GM18868 (cell line): ENCODE measurements around the gene EFCAB11.

Source experiments
- ATAC-seq: cut with Tn5 transposase; IDR thresholded peaks from one replicate; pipeline ENCODE4 v1.9.1; 2021; ENCODE audit warnings: mild to moderate bottlenecking, moderate library complexity; ENCODE audit not compliant: unreplicated experiment

EFCAB11 gene

DNA sequence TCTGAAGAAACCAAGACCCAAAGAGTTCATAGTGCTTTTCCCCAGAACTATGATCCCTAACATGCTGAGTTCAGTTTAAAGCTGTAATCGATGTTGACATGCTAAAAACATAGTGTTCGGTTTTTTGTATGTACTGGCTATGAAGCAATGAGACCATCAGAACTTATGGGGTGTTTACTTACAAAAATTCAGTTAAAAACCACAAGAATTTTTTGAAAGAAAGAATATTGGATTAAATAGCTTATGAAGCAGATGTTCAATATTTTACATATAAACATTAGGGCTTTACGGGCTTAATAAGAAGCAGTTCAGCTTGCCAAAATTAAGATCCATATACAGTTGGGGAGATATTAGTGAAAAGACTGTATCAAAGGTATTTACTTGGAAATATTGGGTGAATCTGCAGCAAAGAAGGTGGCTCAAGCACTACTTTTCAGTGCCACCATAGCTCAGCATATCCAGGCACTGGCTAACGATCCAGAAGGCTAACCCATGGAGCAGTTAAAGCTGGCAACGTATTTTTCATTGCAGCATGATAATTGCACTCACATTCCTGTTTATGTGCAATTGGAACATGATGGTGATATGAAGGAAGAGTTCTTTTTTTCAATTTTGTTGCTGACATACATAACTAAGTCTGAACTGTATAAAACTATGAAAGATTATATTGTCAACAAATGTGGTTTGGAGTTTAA lies 125.9 kb downstream of the EFCAB11 start:
- no peak for ATAC-seq

DNA sequence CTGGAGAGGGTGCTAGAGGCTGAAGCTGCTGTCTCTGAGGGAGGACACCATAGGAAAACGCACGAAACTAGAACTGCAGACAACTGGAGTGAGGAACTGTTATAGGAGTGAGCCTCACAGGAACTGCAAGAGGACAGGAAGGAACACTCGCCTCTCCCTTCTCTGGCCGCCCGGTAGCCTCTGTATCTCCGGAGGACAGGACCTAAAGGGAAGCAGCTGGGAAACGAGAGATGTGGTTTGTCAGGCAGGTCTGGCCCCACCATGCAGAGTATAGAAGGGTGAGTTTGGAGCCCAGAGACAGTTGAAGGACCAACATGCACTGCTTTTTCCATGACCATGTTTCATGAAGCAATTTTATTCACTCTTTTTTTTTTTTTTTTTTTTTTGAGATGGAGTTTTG lies 127.3 kb downstream of the EFCAB11 start:
- ATAC-seq: no peak

DNA sequence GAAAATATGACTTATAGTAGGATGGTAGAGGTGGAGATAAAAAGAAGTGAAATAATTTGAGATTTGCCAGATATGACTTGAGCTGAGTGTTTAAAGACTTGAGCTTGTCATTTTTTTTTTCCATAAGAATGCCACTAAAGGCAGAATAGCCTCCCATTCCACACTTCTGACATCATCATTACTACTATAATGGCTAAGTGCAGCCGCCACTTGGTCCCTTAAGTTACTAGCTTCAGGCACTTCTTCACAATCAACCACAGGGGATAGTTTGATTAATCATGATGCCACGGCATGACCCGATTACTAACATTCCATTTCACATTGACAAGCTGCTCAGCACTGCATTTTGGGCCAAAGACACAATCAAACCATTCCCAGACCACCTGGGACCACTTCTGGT lies 127.9 kb downstream of the EFCAB11 start:
- no peak for ATAC-seq

DNA sequence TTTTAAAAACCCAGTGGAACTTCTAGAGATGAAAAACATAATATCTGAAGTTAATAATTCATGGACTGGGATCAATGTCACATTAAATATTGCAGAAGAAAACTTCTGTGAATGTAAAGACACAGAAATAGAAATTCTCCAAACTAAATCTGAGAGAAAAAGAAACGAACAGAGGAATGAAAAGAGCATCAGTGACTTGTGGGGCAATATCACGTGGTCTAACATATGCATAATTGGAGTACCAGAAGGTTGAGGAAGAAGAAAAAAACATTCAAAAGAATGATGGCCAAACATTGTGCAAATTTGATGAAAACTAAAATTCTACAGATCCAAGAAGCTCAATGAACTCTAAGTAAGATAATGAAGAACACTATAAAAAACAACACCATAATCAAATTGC lies 130.8 kb downstream of the EFCAB11 start:
- no peak for ATAC-seq

DNA sequence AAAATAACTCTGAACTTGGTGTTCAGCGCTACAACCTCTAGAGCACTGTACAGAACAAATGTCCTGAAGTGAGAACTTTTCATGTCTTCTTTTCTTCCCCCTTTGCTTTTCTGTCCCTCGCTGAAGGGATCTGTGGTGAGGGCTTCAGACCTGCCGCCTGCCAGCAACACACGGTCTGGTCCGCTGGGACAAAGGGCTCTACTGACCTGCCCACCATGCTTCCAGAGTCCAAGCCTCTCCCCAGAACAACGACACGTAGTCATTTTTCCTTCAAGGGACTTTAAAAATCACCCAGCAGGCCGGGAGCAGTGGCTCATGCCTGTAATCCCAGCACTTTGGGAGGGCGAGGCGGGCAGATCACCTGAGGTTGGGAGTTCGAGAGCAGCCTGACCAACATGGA lies 140.4 kb downstream of the EFCAB11 start:
- no peak for ATAC-seq

DNA sequence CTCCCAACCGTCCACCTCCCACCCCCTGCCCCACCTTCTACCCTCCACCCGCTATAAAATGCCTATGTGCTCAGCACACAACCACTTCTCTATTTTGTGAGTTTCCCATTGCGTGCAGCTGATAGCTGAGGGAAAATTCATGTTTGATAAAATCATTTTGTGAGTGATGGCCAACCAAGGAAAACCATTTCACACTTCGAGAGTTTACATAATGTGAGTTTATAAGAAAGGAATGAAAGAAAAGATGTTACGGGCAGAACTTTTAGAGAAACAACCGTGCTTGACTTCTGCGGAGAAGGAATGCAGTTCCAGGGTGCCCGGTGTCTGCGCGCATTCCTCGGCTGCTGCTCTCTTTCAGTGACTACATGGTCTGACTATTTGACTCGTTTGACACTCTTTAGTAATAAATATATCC lies 140.9 kb downstream of the EFCAB11 start:
- no peak for ATAC-seq

DNA sequence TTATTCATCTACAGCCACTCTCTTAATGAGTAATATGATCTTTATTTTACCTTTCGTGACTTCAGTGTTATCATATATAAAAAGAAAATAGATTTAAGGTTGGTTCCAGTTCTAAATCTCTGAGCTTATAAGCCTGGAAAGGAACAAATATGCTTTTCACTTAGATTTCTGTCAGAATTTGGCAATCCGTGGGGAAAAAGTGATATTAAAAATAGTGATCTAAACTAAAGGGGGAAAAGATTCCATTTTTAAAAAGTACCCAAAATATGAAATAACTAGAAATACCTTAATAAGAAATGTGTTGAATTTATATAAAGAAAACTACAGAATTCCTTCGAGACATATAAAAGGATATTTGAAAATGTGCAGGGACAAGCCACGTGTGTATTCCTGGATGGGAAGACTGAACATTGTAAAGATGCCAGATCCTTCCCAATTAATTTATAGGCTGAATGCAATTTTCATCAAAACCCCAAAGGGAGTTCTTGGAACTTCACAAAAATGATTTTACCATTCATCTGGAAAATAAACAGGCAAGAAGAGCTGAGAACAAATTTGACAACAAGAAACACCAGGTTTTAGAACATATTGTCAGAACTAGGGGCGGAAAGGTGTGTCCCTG lies 142.5 kb downstream of the EFCAB11 start:
- ATAC-seq: no peak

DNA sequence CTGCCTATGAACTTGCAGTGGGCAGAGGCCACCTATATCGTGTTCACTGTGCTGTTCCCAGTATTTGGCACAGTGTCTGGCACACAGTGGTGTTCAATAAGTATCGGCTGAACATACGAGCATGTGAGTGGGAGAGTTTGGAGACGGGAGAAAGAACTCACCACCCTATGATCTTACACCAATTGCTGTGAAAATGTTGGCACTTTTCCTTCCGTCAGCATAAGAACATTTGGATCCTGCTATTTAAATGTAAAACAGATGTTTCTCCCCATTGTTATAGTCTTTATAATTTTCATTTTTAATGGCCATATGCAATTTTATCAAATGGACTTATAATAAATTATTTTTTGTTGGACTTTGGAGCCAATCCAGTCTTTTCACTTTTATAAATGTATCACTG lies 144.4 kb downstream of the EFCAB11 start:
- no peak for ATAC-seq

DNA sequence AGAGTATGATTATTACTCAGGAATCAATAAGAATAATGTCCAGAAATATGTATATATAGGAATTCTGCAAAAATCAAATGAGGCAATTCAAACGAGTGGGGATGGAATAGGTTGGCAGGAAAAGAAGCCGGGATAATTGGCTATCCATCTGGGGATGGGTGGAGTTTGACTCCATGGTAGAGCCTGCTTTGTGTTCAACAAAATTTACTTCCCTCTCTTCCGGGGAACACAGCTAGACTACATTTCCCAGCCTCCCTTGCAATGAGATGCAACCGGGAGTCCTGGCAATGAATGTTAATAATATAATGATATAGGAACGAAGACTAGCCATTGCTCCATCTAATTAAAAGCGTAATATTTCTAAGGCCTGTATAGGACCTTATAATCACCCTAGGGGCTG lies 146.6 kb downstream of the EFCAB11 start:
- no peak for ATAC-seq

DNA sequence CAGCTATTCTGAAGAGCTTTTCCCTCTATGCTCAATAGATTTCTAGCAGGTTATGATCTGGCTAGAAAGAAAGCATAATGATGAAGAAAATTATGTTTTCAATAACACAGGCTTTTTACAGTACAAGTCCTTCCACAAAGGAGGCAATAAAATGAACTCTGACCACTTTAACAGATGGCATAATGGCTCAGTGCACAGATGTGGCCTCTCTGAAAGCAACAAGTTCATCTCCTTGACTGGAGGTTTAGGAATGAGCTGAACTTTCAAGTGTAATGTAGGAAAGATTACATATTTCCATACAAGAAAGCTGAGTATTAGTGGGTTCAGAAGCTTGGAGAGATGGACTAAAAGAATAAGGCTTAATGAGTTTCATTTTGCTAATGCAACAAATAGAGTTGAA lies 147.4 kb downstream of the EFCAB11 start:
- no peak for ATAC-seq

DNA sequence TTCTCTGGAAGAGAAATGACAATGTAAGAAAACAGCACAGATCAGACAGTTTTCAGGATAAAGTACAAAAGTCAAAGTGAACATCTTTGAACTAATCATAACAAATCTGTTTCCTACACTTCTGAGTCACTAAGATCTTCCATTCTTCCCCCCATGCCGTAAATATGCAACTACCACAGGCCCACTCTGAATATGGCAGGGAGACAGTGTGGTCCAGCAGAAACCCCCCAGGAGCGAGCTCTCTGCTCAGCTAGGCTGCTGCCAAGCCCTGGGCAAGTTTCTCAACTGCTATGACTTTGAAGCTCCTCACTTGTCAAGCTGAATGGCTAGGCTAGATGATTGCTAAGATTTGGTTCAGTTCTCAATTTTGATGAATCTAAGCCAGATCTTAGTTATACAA lies 148.1 kb downstream of the EFCAB11 start:
- ATAC-seq: no peak

DNA sequence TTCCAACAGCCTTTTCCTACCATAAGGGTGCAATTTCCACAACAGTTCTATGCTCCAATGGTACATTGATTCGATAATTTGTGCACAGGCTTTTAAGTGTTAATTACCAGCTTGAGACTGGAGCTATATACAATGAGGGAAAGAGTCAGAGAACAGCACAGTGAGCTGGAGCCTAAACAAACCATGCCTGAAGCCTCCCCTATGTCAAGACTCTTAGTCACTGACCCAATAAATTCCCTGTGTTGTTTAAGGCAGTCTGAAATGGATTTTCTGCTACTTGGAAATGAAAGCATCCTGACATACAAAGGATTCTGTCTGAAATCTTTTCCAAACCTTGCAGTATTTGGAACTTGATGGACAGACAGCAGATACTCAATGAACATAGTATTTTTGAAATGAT lies 149.0 kb downstream of the EFCAB11 start:
- ATAC-seq: no peak

DNA sequence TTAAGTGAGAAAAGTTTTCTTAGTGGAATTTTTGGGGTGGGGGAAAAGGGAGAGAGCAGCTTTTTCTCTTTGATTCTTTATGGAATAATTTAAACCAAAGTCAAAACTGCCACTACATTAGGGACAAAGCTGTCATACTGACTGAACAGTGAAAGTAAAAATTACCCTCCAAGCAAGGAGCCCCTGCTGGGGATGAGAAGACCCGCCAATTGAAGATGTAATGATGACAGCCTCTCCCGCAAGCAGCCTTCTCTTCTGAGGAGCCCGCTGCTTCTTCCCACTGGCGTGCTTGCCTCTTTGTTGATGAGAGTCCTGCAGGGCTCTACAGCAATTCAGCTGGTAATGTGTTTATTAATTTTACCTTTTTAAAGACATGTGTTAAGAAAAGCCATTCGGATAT lies 151.0 kb downstream of the EFCAB11 start:
- no peak for ATAC-seq

DNA sequence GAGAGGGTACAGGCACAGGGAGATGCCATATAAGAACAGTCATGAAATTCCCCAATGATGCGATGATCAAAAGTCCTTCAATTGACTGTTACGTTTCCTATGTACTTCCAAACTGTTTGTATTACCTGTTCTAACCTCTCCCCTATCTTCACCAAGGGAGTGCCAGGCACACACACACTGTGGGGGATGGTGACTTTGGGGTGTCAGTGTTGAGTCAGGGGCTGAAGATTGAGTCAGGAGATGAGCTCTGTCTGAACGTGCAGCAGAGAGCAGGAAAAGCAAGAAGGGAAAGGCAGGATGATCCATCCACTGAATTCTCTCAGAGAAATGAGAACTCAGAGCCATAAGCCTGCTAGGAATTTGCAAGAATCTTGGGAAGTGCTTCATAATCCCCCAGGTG lies 153.4 kb downstream of the EFCAB11 start:
- no peak for ATAC-seq

DNA sequence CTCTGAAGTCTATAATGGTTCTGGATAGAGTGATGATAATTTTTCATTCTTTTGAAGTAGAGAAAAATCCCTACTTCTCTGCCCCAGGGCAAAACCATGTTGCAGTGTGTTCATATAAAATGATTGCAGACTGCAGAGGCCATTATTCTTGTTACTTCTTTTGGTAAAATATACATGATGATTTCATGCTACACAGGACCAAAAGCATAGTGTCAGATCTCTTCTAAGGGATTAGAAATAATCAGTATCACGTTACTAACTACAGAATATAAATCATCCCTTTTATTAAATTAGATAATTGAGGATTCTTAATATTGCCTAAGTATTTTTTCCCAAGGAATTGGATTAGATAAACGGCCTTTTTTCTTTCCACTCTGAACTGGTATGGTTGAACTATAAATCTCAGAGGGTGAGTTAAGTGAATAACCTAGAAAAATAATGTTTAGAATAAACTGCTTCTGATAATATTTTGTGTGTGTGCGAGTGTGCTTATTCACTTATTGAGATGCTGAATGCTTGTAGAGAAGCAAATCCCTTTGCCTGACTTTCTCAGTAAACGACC lies 156.2 kb downstream of the EFCAB11 start:
- no peak for ATAC-seq

DNA sequence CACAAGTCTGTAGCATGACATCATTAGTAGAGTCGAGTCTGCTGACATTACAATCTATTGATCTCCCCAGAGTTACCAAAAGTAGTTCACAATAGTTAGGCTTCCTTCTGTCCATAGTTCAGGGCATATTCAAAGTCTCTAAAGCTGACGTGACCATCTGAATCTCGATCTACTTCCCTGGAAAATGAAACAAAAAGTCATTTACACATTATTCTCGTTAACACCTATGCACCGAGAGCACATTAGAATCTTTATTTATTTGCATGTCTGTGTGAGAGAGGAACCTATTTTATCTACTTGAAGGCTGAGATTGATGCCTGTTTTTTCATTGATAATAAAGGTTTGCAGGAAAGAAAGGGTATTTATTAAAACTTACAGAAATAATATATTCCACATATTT lies 157.4 kb downstream of the EFCAB11 start:
- no peak for ATAC-seq

DNA sequence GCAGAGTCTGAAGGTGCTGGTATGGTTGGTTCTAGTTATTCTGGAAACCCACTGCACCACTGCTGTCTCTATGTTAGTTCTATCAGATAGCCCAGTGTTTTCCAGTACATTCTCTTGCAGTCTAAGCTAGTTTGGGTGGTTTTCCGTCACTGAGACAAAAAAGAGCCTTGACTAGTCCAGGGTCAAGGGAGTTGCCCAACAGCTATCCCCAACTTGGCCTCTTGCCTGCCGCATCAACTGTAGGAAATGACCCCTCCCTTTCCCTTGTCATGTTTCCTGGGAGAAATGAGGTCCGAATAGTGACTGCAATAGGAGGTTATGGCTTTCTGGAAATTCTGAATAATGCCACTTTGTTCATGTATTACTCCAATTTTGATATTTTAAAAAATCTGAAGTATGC lies 160.4 kb downstream of the EFCAB11 start:
- no peak for ATAC-seq

DNA sequence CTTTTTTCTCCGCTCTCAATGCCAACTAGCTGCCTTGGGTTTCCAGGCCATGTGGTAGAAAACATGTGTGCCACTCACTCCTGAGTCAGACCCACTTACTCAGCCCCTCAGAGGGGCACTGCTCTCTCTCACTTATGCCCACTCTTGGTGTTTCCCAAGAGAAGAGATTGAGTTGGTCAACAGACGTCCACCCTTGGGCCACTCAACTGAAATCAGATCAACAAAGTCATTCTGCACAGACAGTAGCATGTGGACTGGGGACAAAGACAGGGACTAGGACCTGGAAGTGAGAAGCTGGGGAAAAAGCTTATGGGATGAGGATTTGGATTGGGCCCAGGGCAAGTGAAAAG lies 161.2 kb downstream of the EFCAB11 start:
- no peak for ATAC-seq

DNA sequence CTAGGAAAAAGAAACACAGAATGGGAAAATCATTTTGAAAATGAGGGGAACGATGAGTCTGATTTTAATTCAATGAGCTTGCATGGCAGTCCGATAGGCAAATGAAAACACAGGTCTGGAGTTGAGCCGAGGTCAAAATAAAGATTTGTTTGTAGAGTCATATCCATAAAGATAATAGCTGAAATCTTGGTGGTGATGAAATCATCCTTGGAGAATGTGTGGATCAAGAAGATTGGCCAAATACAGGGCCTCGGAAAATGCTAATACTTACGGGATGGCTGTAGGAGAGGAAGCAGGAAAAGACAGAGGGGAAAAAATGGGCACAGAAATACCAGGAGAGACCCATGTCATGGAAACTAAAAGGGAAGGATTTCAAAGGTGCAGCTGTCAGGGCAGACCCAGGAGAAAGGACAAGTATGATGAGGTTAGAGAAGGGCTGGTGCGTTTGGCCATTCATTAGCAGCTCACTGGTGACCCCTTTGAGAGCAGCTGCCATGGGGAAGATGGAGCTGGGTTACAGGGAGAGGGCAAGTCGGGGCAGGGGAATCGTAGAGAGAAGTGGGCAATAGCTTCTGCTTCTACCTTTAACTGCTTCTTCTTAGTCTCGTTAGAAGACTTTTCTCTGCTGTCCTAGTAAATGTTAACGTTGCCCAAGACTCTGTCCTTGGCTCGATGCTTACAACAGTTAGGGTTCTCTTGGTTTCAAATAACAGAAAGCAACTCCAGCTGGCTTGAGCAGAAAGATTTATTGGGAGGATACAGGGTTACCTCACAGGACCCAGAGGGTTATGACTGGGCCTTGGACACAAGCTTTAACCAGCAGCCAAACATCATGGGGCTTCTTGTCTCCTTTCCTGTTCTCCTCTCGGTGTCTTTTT lies 161.8 kb downstream of the EFCAB11 start:
- no peak for ATAC-seq

DNA sequence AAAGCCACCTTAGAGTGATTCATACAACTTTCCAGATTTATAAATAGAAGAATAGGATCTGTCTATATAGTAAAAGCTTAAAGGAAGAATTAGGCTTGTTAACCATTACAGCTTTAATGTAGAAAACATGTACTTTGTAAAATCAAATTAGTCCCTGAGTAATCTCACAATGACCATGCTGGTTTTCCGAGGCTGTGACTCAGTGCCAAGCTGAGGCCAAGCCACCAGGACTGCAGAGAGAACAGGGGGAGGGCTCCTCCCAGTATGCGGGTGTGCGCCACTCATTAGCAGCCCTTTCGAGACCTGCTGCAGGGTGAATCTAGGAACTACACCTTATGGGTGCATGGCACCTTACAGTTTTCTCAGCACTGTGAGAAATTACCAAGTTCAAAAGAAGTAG lies 167.0 kb downstream of the EFCAB11 start:
- ATAC-seq: no peak

DNA sequence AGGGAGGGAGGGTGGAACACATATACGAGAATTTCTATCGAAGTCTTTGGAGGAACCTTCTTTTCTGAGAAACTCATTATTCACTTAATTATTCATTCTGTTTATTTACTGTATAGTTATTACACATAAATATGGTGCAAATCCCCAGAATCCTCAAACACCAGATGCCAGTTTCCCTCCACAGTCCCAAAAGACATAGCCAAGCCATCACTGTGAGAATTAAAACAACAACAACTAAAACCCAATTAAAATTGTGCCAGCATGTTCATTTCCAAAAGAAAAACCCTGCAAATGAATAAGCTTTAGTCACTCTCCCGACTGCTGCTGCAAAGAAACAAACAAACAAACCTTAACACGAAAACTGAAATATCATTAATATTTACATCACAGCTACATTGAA lies 173.5 kb downstream of the EFCAB11 start:
- ATAC-seq: no peak

DNA sequence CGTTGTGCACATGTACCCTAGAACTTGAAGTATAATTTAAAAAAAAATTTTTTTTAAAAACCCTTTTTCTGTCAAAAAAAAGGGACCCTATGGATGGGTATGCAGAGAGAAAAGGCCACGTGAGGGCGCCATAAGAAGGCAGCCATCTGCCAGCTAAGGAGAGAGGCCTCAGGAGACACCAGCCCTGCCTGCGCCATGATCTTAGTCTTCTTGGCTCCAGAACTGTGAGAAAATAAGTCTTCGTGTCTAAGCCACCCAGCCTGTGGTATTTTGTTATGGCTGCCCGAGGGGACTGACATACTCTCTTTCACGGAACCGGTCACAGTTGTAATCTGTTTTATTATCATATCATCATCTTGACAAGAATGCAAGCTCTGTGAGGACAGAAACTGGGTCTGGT lies 174.8 kb downstream of the EFCAB11 start:
- ATAC-seq: no peak
